Endothelial cell of umbilical vein (primary cell): ENCODE measurements around the gene CEACAM20.

Experiments
- POLR2A ChIP-seq: IDR thresholded peaks from 2 replicates; pipeline ENCODE4 v1.6.1; 2012; ENCODE audit warnings: low read depth, mild to moderate bottlenecking, control low read depth, low read length
- TF ChIP-seq, protein P1 (sequence below), 2 donors: IDR thresholded peaks; 1 replicate in 1 of 2; 2 replicates in 1 of 2; pipeline ENCODE4 v1.5.1; 2011; ENCODE audit warnings: low read length in 2 of 2, mild to moderate bottlenecking in 2 of 2, moderate library complexity in 2 of 2, control low read depth in 1 of 2, inconsistent platforms in 1 of 2, low read depth in 1 of 2; ENCODE audit not compliant: insufficient read depth in 1 of 2; ENCODE audit errors: extremely low read depth in 1 of 2

DNA sequence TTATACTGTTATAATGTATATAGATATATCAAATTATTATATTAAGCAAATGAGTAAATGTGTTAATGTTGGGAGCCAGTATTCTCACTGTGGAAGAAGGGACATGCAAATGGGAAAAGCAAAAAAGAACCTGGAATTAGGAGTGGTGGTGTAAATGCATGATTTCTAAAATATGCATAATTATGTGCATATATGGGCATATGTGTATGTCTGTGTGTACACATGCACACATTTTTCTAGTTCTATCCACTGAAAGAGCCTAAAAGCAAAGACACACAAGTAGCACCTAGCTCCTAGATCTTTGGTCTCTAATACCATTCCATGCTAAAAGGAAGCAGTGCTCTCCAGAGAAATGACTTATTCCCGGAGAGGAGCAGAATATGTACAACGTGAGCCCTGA lies 38.3 kb upstream of the CEACAM20 start:
- TF ChIP-seq POLR2A = no peak
- TF ChIP-seq, protein P1, sequence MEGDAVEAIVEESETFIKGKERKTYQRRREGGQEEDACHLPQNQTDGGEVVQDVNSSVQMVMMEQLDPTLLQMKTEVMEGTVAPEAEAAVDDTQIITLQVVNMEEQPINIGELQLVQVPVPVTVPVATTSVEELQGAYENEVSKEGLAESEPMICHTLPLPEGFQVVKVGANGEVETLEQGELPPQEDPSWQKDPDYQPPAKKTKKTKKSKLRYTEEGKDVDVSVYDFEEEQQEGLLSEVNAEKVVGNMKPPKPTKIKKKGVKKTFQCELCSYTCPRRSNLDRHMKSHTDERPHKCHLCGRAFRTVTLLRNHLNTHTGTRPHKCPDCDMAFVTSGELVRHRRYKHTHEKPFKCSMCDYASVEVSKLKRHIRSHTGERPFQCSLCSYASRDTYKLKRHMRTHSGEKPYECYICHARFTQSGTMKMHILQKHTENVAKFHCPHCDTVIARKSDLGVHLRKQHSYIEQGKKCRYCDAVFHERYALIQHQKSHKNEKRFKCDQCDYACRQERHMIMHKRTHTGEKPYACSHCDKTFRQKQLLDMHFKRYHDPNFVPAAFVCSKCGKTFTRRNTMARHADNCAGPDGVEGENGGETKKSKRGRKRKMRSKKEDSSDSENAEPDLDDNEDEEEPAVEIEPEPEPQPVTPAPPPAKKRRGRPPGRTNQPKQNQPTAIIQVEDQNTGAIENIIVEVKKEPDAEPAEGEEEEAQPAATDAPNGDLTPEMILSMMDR (IDR thresholded peaks at IDR 0.05; ENCODE audit: extremely low read depth in 1 of 2, insufficient read depth in 1 of 2, low read depth in 1 of 2, low read length in 2 of 2) = no peak
